BE2C (cell line): Measurements from ENCODE around the gene ALK.

Source experiments
- DNase-seq: peaks from one replicate; pipeline ENCODE4 v3.0.0-alpha.2; 2020
- H3K27me3 ChIP-seq: fragments of 250-450 bp; sonication (Bioruptor Pico); 2 replicates; pipeline ENCODE4 v1.5.1; 2020; ENCODE audit warnings: mild to moderate bottlenecking
- H3K36me3 ChIP-seq: fragments of 250-450 bp; sonication (Bioruptor Pico); 2 replicates; pipeline ENCODE4 v1.5.1; 2020; ENCODE audit warnings: mild to moderate bottlenecking
- H3K4me1 ChIP-seq: fragments of 250-450 bp; sonication (Bioruptor Pico); 2 replicates; pipeline ENCODE4 v1.5.1; 2020
- H3K4me3 ChIP-seq: 2 replicates; pipeline ENCODE4 v1.5.1; 2011; ENCODE audit warnings: low read depth, low read length
- H3K9me3 ChIP-seq: fragments of 250-450 bp; sonication (Bioruptor Pico); 2 replicates; pipeline ENCODE4 v1.5.1; 2020
- TF ChIP-seq, protein P1 (sequence below): IDR thresholded peaks from 2 replicates; pipeline ENCODE4 v1.5.1; 2012; ENCODE audit warnings: mild to moderate bottlenecking, low read depth, low read length

The ALK gene

GRCh38 chr2:29774624-29775023 lies 146.8 kb downstream of the ALK start:
- no peak for DNase-seq
- H3K27me3 ChIP-seq, result no peaks in the 10 kb centered on the region

GRCh38 chr2:29770846-29771245 lies 150.5 kb downstream of the ALK start:
- DNase-seq, result no peak
- H3K4me1 ChIP-seq, result no peaks in the 10 kb centered on the region
- no peaks in the 10 kb centered on the region for H3K9me3 ChIP-seq
- TF ChIP-seq, protein P1, sequence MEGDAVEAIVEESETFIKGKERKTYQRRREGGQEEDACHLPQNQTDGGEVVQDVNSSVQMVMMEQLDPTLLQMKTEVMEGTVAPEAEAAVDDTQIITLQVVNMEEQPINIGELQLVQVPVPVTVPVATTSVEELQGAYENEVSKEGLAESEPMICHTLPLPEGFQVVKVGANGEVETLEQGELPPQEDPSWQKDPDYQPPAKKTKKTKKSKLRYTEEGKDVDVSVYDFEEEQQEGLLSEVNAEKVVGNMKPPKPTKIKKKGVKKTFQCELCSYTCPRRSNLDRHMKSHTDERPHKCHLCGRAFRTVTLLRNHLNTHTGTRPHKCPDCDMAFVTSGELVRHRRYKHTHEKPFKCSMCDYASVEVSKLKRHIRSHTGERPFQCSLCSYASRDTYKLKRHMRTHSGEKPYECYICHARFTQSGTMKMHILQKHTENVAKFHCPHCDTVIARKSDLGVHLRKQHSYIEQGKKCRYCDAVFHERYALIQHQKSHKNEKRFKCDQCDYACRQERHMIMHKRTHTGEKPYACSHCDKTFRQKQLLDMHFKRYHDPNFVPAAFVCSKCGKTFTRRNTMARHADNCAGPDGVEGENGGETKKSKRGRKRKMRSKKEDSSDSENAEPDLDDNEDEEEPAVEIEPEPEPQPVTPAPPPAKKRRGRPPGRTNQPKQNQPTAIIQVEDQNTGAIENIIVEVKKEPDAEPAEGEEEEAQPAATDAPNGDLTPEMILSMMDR, result no peak
- H3K36me3 ChIP-seq, result no peaks in the 10 kb centered on the region
- no peaks in the 10 kb centered on the region for H3K27me3 ChIP-seq
- no peak overlapping the region for H3K4me3 ChIP-seq

More at GRCh38 chr2:29774624-29775023, 146.8 kb downstream of the ALK start:
- H3K9me3 ChIP-seq, result no peaks in the 10 kb centered on the region
- H3K36me3 ChIP-seq, result no peaks in the 10 kb centered on the region
- H3K4me1 ChIP-seq, result no peaks in the 10 kb centered on the region
- H3K4me3 ChIP-seq, result no peak overlapping the region
- TF ChIP-seq, protein P1, result no peak

DNA sequence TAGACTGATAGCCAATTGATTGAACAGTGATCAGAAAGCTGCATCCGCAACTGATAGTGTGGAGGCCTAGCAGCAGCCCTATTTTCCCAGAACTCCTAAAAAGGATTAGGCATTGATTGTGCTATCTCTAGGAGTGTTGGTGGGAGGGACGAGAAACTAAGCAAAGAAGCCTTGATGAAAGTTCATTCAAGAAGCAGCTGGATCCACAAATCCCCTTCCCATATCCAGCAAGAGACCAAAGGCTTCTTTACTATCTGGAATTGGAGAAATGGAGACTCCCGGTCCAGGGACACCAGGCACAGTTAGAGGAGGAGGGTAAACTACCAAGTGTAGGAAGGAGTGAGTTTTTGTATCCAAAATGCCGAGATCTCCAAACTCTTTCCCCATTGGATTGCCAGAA lies 151.5 kb downstream of the ALK start:
- no peak overlapping the region for H3K4me3 ChIP-seq
- H3K36me3 ChIP-seq, result no peaks in the 10 kb centered on the region
- DNase-seq, result no peak
- H3K9me3 ChIP-seq, result no peaks in the 10 kb centered on the region
- TF ChIP-seq, protein P1, result no peak
- no peaks in the 10 kb centered on the region for H3K27me3 ChIP-seq
- H3K4me1 ChIP-seq, result no peaks in the 10 kb centered on the region

DNA sequence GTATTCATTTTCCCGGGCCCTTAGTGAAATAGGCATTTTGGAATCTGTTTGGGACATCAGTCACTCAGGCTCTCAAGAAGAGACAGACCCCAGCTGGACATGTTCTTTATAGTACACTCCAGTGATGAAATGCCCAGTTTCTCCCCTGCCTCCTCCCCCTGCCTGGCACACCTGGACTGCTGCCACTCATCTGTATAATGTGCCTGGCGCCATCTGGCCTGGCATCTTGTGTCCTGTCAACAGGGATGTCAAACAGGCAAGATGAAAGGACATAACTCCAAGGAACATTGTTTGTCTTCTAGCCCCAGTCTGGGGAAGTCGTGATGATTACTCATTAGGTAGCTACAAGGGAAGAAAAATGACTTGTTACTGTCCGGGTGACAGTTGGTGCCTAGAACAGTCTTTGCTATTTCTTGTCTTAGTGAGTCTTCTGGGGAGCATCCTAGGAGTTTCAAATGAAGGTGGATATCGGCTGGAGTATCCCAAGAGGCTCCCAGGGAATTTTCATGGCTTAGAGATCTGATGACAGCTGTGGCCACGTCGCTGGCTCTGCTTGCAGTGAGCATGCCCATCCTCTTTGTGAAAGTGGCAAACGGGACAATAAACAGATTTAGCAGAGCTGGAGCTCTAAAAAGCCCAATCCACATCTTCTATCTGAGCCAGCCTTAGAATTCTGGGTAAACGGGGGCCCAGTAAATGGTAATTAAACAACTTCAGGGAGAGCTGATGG lies 153.6 kb downstream of the ALK start:
- Histone ChIP-seq H3K36me3 (no peaks in the 10 kb centered on the region), H3K9me3 (no peaks in the 10 kb centered on the region), H3K4me3 (no peak overlapping the region), H3K4me1 (no peaks in the 10 kb centered on the region), H3K27me3 (no peaks in the 10 kb centered on the region)
- TF ChIP-seq, protein P1, result no peak
- DNase-seq, result no peak

DNA sequence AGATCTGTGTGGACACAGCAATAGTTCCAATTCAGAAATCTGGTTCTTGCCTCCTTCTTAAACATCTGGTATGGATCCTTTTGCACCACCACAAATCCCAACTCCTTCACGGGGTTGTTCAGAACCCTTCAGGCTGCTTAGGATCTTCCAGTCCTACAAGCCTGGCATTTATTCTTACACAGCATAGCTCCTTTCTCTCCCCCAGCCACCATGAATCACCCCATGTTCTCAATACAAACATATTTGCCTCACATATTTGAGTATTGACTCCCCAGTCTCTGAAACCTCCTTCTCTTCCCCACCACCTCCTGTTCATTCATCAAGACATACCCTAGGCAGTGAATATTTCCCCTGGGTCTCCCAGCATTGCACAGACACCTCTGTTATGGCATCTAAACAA lies 155.2 kb downstream of the ALK start:
- H3K4me3 ChIP-seq, result no peak overlapping the region
- DNase-seq, result no peak
- no peaks in the 10 kb centered on the region for H3K36me3 ChIP-seq
- no peaks in the 10 kb centered on the region for H3K9me3 ChIP-seq
- no peaks in the 10 kb centered on the region for H3K27me3 ChIP-seq
- TF ChIP-seq, protein P1, result no peak
- H3K4me1 ChIP-seq, result no peaks in the 10 kb centered on the region

- DNase-seq, result no peak
- Histone ChIP-seq H3K27me3 (no peaks in the 10 kb centered on the region), H3K4me1 (no peaks in the 10 kb centered on the region), H3K36me3 (no peaks in the 10 kb centered on the region), H3K4me3 (no peak overlapping the region), H3K9me3 (no peaks in the 10 kb centered on the region)
- TF ChIP-seq, protein P1, result no peak
Observed at GRCh38 chr2:29765721-29766120, 155.7 kb downstream of the ALK start.
